Measurements from ENCODE around the gene ERVMER34-1.

Gene ERVMER34-1

GRCh38 chr4:52750819-52751486 lies at the start of gene ERVMER34-1:
TSS of gene ERVMER34-1 (minus strand) at chr4:52751425. CDS start at chr4:52745520, 5,905 bp downstream.
- DNase-seq: no peak

DNA sequence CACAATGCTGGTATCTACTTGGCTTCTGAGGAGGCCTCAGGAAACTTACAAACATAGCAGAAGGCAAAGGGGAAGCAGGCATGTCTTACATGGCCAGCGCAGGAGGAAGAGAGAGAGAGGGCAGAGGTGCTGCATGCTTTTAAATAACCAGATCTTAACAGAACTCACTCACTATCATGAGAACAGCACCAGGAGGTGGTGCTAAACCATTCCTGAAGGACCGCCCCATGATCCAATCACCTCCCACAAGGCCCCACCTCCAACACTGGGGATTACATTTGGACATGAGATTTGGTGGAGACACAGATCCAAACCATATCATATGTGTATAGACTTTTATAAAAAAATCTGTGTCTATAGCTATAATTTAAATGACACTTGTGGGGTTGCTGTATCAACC lies 48.6 kb upstream of the ERVMER34-1 start:
- DNase-seq: no peak

GRCh38 chr4:52795533-52795932 lies 44.3 kb upstream of the ERVMER34-1 start:
- DNase-seq: no peak

- DNase-seq: no peak
Observed at GRCh38 chr4:52791936-52792335, 40.7 kb upstream of the ERVMER34-1 start.

DNA sequence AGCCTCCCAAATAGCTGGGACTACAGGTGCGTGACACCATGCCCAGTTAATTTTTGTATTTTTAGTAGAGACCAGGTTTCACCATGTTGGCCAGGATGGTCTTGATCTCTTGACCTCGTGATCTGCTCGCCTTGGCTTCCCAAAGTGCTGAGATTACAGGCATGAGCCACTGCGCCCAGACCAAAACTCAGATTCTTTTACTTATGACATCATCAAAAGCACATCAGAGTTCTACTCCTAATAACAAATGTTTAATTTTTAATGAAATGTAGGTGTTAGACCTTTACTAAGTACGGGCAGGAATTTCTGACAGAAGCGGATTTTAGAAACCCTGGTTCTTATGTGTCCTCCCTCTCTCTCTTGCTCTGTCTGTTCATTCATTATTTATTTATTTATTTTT lies 38.5 kb upstream of the ERVMER34-1 start:
- no peak for DNase-seq

- no peak for DNase-seq
Observed at GRCh38 chr4:52788806-52789205, 37.6 kb upstream of the ERVMER34-1 start.

DNA sequence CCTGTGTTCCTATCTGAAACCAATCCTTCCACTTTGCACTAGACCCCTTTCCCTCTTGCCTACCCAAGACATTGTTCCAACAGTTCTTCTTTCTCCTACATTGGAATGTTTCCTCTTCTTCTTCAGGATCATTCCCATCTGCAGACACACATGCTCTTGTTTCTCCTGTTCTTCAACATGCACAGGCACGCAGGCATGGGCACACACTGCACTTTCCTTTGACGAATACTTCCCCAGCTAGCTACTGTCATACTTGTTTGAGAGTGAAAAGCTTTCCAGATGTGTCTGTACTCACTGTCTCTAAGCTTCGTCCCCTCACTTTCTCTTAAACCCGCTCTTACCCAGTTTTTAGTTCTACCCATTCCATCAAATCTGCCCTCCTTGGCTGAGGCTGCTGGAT lies 31.8 kb upstream of the ERVMER34-1 start:
- DNase-seq: no peak

DNA sequence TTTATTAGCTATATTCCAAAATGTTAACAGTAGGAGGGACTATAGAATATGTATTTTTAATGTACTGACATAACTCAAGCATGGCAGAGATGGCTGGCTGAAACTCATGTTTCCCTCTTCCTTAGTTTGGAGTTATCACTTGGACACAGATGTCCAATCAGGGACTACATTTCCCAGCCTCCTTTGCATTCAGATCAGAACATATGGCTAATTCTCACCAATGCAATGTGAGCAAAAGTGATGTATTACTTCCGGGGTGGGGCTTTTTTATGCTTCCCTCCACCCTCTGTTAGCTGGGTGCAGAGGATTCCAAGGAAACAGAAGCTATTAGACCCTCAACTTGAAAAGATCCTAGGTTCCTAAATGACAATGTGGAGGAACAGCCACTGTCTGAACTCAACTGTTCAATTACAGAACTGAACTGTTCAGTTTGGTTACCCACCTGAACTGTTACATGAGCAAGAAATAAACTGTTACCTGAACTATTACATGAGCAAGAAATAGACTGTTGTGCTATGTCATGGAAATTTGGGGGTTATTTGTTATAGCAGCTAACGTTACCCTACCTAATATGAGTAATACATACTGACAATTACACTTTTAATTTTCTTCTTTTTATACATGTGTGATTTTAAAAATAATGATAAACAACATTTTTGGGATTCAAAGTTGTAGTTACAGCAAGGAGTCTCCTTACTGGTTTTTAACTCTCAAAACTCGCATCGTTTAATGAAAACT lies 29.6 kb upstream of the ERVMER34-1 start:
- no peak for DNase-seq

DNA sequence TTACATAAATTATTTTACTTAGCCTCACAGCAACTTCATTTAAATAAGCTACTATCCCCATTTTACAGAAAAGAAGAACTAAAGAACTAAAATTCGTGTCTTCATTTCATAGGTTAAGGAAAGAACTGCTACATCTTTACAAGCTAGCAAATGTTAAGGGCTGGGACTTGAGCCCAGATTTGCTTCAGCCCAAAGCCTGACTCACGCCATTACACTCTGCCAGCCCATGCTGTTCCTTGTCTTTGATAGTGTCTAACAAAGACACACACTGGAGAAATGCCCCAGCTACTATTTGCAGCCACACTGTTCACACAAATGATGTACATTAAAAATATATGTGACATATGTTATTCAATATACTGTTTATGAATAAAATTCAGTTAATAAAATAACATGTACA lies 29.0 kb upstream of the ERVMER34-1 start:
- DNase-seq: no peak

DNA sequence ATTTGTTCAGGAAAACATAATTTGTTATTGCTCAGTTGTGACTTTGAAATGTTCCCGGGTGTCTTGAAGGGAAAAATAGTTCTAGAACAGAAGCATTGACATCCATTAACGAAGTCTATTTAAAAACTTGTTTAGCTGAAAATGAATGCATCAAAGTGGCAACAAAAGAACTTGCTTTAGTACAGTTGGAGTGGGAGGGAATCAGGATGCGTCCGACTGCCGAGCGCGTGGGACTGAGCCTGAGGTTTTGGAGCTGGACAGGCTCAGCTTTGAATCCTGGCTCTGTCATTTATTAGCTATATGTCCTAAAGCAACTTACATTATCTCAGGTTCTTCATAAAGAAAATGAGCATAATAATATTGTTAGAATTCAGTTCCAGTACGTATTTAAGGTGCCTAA lies 9.0 kb upstream of the ERVMER34-1 start:
- DNase-seq: no peak

- DNase-seq: no peak
Observed at GRCh38 chr4:52755426-52755825, 4.2 kb upstream of the ERVMER34-1 start.

DNA sequence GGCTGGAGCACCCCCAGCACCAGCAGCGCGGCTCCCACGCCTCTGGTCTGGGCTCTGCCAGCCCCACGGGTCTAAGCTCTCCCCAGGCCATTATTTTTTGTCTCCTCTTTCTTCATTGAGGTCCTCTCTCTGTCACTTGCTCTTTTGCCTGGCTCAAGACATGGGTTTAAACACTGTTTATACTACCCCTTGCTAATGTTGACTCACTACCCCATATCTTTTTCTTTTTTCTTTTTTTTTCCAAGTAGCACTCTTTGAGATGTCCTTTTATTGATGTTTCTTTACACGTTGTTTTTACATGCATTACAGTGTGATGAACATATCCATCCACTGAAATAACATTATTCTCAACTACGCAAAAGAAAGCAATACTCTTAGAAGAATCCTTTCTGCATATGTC lies 1.7 kb upstream of the ERVMER34-1 start:
- DNase-seq: no peak

- DNase-seq: no peak
Observed at GRCh38 chr4:52751487-52751911, 274 bp upstream of the ERVMER34-1 start.

- DNase-seq: no peak
Observed at GRCh38 chr4:52750213-52750612, 1.0 kb downstream of the ERVMER34-1 start.

DNA sequence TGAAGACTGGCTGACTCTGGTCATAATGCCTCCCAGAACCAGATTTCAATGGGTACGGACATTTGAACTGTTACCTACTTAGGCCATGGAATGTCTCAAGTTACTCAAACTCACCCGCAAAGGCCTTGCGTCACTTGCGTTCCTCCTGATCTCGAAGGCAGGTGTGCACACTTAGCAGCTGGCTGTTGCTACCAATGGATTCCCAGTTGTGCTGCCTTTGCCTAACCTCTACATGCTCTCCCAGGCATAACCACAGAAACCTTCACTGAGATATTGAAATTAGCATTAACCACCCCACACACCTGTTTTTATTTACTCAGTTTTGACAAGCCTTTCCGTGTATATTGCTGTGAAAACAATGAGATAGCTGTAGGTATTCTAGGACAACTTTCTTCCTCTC lies 2.8 kb downstream of the ERVMER34-1 start:
- DNase-seq: no peak

DNA sequence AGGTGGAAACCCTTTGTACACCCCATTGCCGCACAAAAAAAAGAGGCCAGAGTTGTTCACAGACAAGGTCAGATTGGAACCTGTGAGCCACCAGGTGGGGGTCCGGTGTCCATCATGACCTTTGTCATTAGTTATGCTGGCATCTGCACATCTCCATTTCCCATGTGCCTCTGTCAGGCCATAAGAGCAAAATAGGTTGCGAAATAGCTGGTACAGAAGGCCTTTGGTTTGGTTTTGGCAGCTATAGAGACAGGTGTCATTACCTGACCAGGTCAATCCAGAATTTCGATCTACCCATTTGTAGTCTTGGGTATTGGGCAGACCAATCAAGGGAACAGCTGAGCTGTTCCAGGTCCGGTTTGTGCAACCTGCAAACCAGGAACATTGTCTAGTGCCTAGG lies 6.6 kb downstream of the ERVMER34-1 start:
- no peak for DNase-seq

DNA sequence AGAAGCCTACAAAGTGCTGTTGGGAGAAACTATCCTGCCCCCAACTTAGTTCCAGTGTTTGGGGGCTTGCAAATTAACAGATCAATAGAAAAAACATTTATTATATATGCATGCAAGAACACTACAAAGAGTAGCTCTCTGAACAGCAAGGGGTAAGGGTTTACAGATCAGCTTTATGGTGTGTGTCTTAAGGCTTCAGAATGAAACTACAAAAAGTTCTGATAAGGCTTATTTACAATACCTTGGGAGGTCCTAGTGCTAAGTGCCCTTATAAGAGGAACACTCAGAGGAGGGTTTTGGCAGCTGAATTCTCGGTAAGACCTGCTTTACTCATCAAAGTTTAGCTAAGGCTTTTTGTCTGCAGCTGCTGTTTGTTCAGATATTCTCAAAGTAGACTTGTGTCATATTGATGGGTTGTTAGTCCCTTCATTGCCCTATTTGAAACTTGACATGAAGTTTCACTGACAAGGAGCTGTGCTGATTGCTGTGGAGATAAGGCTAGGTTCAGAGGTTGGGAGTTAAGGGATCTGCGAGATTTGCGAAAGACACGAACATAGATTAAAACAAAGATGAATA lies 7.7 kb downstream of the ERVMER34-1 start:
- DNase-seq: no peak

DNA sequence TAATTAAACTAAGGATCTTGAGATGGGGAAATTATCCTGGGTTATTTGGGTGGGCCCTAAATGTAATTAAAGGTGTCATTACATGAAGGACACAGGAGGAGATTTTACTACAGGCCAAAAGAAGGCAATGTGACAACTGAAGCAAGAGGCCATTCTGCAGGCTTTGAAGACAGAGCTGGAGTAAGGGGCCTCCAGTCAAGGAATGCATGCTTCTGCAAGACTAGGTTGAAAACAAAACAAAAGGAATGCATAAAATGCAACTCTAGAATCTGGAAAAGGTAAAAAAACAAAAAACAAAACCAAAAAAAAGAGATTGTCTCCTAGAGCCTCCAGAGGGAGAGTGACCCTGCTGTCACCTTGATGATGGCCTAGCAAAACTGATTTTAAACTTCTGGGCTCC lies 21.6 kb downstream of the ERVMER34-1 start:
- DNase-seq: no peak

DNA sequence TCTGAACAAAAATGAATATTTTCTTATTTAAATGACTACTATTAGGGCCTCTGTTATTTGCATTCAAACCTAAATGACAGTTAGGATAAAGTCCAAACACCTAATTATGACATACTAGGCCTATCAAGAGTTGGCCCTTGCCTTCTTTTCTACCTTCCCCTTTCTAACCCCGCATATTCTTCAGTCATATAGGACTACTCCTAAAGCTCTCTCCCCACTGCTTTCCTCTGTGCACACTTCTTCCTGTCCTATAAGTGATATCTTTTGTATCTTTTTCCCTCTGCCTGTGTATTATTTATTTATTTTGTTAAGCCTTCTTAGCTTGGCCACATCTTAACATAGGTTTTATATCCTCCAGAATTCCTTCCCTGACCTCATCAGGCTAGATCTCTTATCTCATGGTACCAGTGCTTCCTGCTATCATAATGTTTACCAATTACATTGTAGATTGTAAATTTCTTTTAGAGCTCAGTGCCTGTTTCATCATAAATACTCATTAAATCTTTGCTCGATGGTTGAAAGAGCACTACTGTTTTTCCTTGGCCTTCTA lies 22.5 kb downstream of the ERVMER34-1 start:
- no peak for DNase-seq

DNA sequence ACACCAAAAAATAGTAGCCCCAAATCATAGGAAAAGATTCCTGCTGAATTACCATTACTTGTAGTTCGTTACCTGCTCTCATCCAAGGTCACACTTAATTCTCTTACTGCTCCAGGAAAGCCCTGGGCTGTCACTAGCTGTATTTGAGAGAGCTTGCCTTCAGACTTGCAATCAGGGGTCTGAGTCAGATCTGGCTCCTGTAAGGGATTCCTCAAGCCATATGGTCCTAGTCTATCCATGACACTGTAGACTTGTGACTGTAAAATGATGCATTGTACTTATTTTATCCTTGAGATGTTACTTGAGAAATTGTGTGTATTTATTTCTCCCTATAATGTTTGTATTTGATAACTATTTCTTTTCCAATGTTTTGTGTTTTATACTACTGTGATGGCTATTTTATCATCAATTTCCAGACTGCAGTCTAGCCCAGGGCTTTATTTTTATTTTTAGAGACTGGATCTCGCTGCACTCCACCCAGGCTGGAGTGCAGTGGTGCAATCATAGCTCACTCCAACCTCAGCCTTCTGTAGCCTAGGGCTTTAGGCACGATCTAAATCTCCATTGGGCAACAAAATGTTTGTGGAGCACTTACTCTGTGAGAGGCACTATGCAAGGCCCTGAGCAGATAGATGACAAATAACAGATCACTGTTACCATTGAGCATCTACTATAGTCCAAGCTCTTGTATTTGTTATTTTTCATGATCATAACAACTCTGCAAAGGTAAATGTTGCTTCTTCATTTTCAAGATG lies 24.2 kb downstream of the ERVMER34-1 start:
- no peak for DNase-seq

GRCh38 chr4:52721968-52722815 lies 29.0 kb downstream of the ERVMER34-1 start:
- peak; percentile 78 for DNase-seq

GRCh38 chr4:52718123-52718522 lies 33.1 kb downstream of the ERVMER34-1 start:
- no peak for DNase-seq

All from activated T-cell treated with anti-CD3 and anti-CD28 coated beads for 4 hours (primary cell).